CD8-positive, alpha-beta memory T cell (primary cell): ENCODE results near the gene ADTRP. TPM values are rescaled to one million over a fixed set of nuclear protein-coding genes. Genes with fewer than 3 reads are reported as not detected.

Source experiments
- CTCF ChIA-PET: fragments of 350-600 bp; sonication (Branson Sonifier 250); formaldehyde crosslinking; loops from one replicate; lab custom pipeline; 2021; ENCODE audit warnings: antibody characterized with exemption; lab: Charles Lee
- POLR2A ChIA-PET: fragments of 350-600 bp; sonication (Branson Sonifier 250); formaldehyde crosslinking; loops from one replicate; lab custom pipeline; 2021; ENCODE audit warnings: antibody characterized with exemption; lab: Charles Lee
- DNase-seq, 5 donors: peaks; one replicate each; pipeline versions ENCODE4 v3.0.0 to v3.0.0-alpha.2; 2020 to 2022; ENCODE audit warnings: mixed read lengths in 1 of 5
- H3K27ac ChIP-seq: one replicate; pipeline ENCODE4 v1.7.0; 2013; ENCODE audit warnings: low read depth, mild to moderate bottlenecking, low read length, moderate library complexity
- H3K27me3 ChIP-seq: 2 replicates; pipeline ENCODE4 v1.7.0; 2013; ENCODE audit warnings: low read length, mild to moderate bottlenecking; ENCODE audit not compliant: insufficient read depth, poor library complexity, severe bottlenecking
- H3K36me3 ChIP-seq: 2 replicates; pipeline ENCODE4 v1.7.0; 2013; ENCODE audit warnings: mild to moderate bottlenecking, low read length, moderate library complexity; ENCODE audit not compliant: insufficient read depth
- H3K4me1 ChIP-seq: 2 replicates; pipeline ENCODE4 v1.7.0; 2013; ENCODE audit warnings: mild to moderate bottlenecking, low read length, moderate library complexity; ENCODE audit not compliant: insufficient read depth
- H3K4me3 ChIP-seq: 2 replicates; pipeline ENCODE4 v1.7.0; 2013; ENCODE audit warnings: mild to moderate bottlenecking, low read length
- H3K9me3 ChIP-seq: 2 replicates; pipeline ENCODE4 v1.7.0; 2013; ENCODE audit warnings: mild to moderate bottlenecking, low read length
- H3K27ac Mint-ChIP-seq, 8 donors: one replicate each; pipeline ENCODE4 v1.8.0; 2020 to 2021; ENCODE audit warnings: mixed read lengths in 8 of 8, mild to moderate bottlenecking in 6 of 8, inconsistent platforms in 3 of 8, moderate library complexity in 3 of 8
- H3K27me3 Mint-ChIP-seq, 2 donors: one replicate each; pipeline ENCODE4 v1.8.0; 2020 to 2021; ENCODE audit warnings: mixed read lengths in 2 of 2, mild to moderate bottlenecking in 1 of 2, moderate library complexity in 1 of 2
- H3K36me3 Mint-ChIP-seq, 3 donors: one replicate each; pipeline ENCODE4 v1.8.0; 2020 to 2021; ENCODE audit warnings: mixed read lengths in 3 of 3, inconsistent platforms in 1 of 3, mild to moderate bottlenecking in 1 of 3
- H3K4me1 Mint-ChIP-seq, 3 donors: one replicate each; pipeline ENCODE4 v1.8.0; 2020 to 2021; ENCODE audit warnings: mixed read lengths in 3 of 3, inconsistent platforms in 1 of 3, mild to moderate bottlenecking in 1 of 3
- H3K4me3 Mint-ChIP-seq, 7 donors: one replicate each; pipeline ENCODE4 v1.8.0; 2020 to 2021; ENCODE audit warnings: mixed read lengths in 7 of 7, mild to moderate bottlenecking in 6 of 7, moderate library complexity in 4 of 7, inconsistent platforms in 2 of 7
- H3K9me3 Mint-ChIP-seq, 5 donors: one replicate each; pipeline ENCODE4 v1.8.0; 2020 to 2022; ENCODE audit warnings: mixed read lengths in 5 of 5, mild to moderate bottlenecking in 3 of 5, moderate library complexity in 2 of 5, inconsistent platforms in 1 of 5
- polyA plus RNA-seq: library from polyadenylated mRNA; unstranded; fragments of 300-500 nt; fragmentation: Illumina TruSeq; gene quantifications from one replicate; pipeline ENCODE4 v1.2.3, GENCODE V29; 2021
- total RNA-seq, 2 experiments: library from RNA; stranded (reverse); gene quantifications; one replicate each; pipeline ENCODE4 v1.2.3, GENCODE V29; 2021

The ADTRP gene
- total and polyA plus RNA-seq, 3 experiments from 2014 or later = 3.2 to 3.9 TPM; not detected in 1

- H3K27ac ChIP-seq = no peak overlapping the region
- no peaks in the 10 kb centered on the region for H3K36me3 Mint-ChIP-seq
Measured at GRCh38 chr6:11785774-11786579, 7.4 kb upstream of the ADTRP start.

GRCh38 chr6:11785415-11785773 is 6.8 kb upstream of the ADTRP start:
- DNase-seq = no peak
- POLR2A ChIA-PET = no interaction called here

More at GRCh38 chr6:11785774-11786579, 7.4 kb upstream of the ADTRP start:
- Mint-ChIP-seq H3K9me3 (peaks cover 0 to 2% (median 0%) of the 10 kb centered on the region in 5 donors), H3K4me1 (peaks cover 6 to 9% (median 8%) of the 10 kb centered on the region in 3 donors), H3K4me3 (peak overlapping the region in 1 of 7 donors; percentile 54), H3K27ac (peak overlapping the region in 4 of 8 donors; percentile 29 to 60 (median 42)), H3K27me3 (peaks cover 2 to 19% of the 10 kb centered on the region in 2 donors)
- Histone ChIP-seq H3K36me3 (no peaks in the 10 kb centered on the region), H3K4me1 (no peaks in the 10 kb centered on the region), H3K9me3 (no peaks in the 10 kb centered on the region), H3K4me3 (peak overlapping the region; percentile 43), H3K27me3 (no peaks in the 10 kb centered on the region)
- ChIA-PET CTCF (no interaction called here), POLR2A (no interaction called here)
- peak in 1 of 5 donors; percentile 4 for DNase-seq

GRCh38 chr6:11784341-11784740 is 5.7 kb upstream of the ADTRP start:
- DNase-seq = no peak
- ChIA-PET POLR2A (no interaction called here), CTCF (interaction anchor here (0.8 kb wide), 1 partner anchor 94 kb away, joined by 3 read pairs; no protein-coding TSS in a partner anchor)
- peaks cover 0 to 2% (median 0%) of the 10 kb centered on the region in 5 donors for H3K9me3 Mint-ChIP-seq
- H3K4me1 Mint-ChIP-seq = peaks cover 6 to 9% (median 8%) of the 10 kb centered on the region in 3 donors
- H3K27ac Mint-ChIP-seq = no peak overlapping the region
- Histone ChIP-seq H3K9me3 (no peaks in the 10 kb centered on the region), H3K4me1 (no peaks in the 10 kb centered on the region), H3K36me3 (no peaks in the 10 kb centered on the region), H3K27ac (no peak overlapping the region), H3K27me3 (no peaks in the 10 kb centered on the region), H3K4me3 (no peak overlapping the region)
- no peak overlapping the region for H3K4me3 Mint-ChIP-seq
- H3K36me3 Mint-ChIP-seq = no peaks in the 10 kb centered on the region
- H3K27me3 Mint-ChIP-seq = peaks cover 2 to 19% of the 10 kb centered on the region in 2 donors

More at GRCh38 chr6:11785415-11785773, 6.8 kb upstream of the ADTRP start:
- H3K36me3 Mint-ChIP-seq = no peaks in the 10 kb centered on the region
- H3K9me3 Mint-ChIP-seq = peaks cover 0 to 2% (median 0%) of the 10 kb centered on the region in 5 donors
- Histone ChIP-seq H3K27ac (no peak overlapping the region), H3K36me3 (no peaks in the 10 kb centered on the region), H3K4me1 (no peaks in the 10 kb centered on the region), H3K4me3 (peak overlapping the region; percentile 43), H3K27me3 (no peaks in the 10 kb centered on the region), H3K9me3 (no peaks in the 10 kb centered on the region)
- peaks cover 2 to 19% of the 10 kb centered on the region in 2 donors for H3K27me3 Mint-ChIP-seq
- H3K4me3 Mint-ChIP-seq = peak overlapping the region in 1 of 7 donors; percentile 54
- CTCF ChIA-PET = no interaction called here
- H3K4me1 Mint-ChIP-seq = peaks cover 6 to 9% (median 8%) of the 10 kb centered on the region in 3 donors
- H3K27ac Mint-ChIP-seq = peak overlapping the region in 2 of 8 donors; percentile 47 to 60

- Histone ChIP-seq H3K27me3 (no peaks in the 10 kb centered on the region), H3K9me3 (no peaks in the 10 kb centered on the region), H3K4me3 (no peak overlapping the region), H3K36me3 (no peaks in the 10 kb centered on the region), H3K4me1 (no peaks in the 10 kb centered on the region), H3K27ac (no peak overlapping the region)
- no peak overlapping the region for H3K4me3 Mint-ChIP-seq
- peaks cover 6 to 9% (median 8%) of the 10 kb centered on the region in 3 donors for H3K4me1 Mint-ChIP-seq
- no peaks in the 10 kb centered on the region for H3K36me3 Mint-ChIP-seq
- H3K27ac Mint-ChIP-seq = no peak overlapping the region
- POLR2A ChIA-PET = no interaction called here
- H3K27me3 Mint-ChIP-seq = peaks cover 2 to 19% of the 10 kb centered on the region in 2 donors
- CTCF ChIA-PET = no interaction called here
- peaks cover 0 to 2% (median 0%) of the 10 kb centered on the region in 5 donors for H3K9me3 Mint-ChIP-seq
- DNase-seq = no peak
Measured at GRCh38 chr6:11783524-11784064, 5.0 kb upstream of the ADTRP start.

- H3K9me3 Mint-ChIP-seq = peaks cover 0 to 2% (median 0%) of the 10 kb centered on the region in 5 donors
- H3K27ac Mint-ChIP-seq = no peak overlapping the region
- ChIA-PET POLR2A (no interaction called here), CTCF (no interaction called here)
- Histone ChIP-seq H3K27ac (no peak overlapping the region), H3K4me1 (no peaks in the 10 kb centered on the region), H3K4me3 (no peak overlapping the region), H3K27me3 (no peaks in the 10 kb centered on the region), H3K36me3 (no peaks in the 10 kb centered on the region), H3K9me3 (no peaks in the 10 kb centered on the region)
- DNase-seq = no peak
- H3K27me3 Mint-ChIP-seq = peaks cover 2 to 19% of the 10 kb centered on the region in 2 donors
- peaks cover 6 to 9% (median 8%) of the 10 kb centered on the region in 3 donors for H3K4me1 Mint-ChIP-seq
- no peak overlapping the region for H3K4me3 Mint-ChIP-seq
- no peaks in the 10 kb centered on the region for H3K36me3 Mint-ChIP-seq
Measured at GRCh38 chr6:11782524-11782923, 3.9 kb upstream of the ADTRP start.

GRCh38 chr6:11780097-11780428 is 1.5 kb upstream of the ADTRP start:
- Mint-ChIP-seq H3K36me3 (no peaks in the 10 kb centered on the region), H3K27ac (no peak overlapping the region), H3K9me3 (peaks cover 0 to 2% (median 0%) of the 10 kb centered on the region in 5 donors), H3K4me3 (no peak overlapping the region), H3K4me1 (no peaks in the 10 kb centered on the region), H3K27me3 (peaks cover 5 to 19% of the 10 kb centered on the region in 2 donors)
- no peak overlapping the region for H3K27ac ChIP-seq
- CTCF ChIA-PET = no interaction called here
- H3K4me1 ChIP-seq = no peaks in the 10 kb centered on the region
- DNase-seq = no peak
- H3K27me3 ChIP-seq = no peaks in the 10 kb centered on the region
- H3K36me3 ChIP-seq = no peaks in the 10 kb centered on the region
- POLR2A ChIA-PET = no interaction called here
- no peaks in the 10 kb centered on the region for H3K9me3 ChIP-seq
- no peak overlapping the region for H3K4me3 ChIP-seq

GRCh38 chr6:11779329-11780096 is 910 bp upstream of the ADTRP start:
- Mint-ChIP-seq H3K4me3 (no peak overlapping the region), H3K36me3 (no peaks in the 10 kb centered on the region), H3K9me3 (peaks cover 0 to 2% (median 0%) of the 10 kb centered on the region in 5 donors), H3K4me1 (no peaks in the 10 kb centered on the region), H3K27ac (no peak overlapping the region), H3K27me3 (peaks cover 5 to 17% of the 10 kb centered on the region in 2 donors)
- H3K27ac ChIP-seq = no peak overlapping the region
- no peaks in the 10 kb centered on the region for H3K27me3 ChIP-seq
- no peaks in the 10 kb centered on the region for H3K9me3 ChIP-seq
- POLR2A ChIA-PET = no interaction called here
- CTCF ChIA-PET = no interaction called here
- no peak for DNase-seq
- no peaks in the 10 kb centered on the region for H3K4me1 ChIP-seq
- no peak overlapping the region for H3K4me3 ChIP-seq
- H3K36me3 ChIP-seq = no peaks in the 10 kb centered on the region

GRCh38 chr6:11778036-11778435 is 567 bp downstream of the ADTRP start:
- H3K27me3 ChIP-seq = no peaks in the 10 kb centered on the region
- H3K9me3 ChIP-seq = no peaks in the 10 kb centered on the region
- no peaks in the 10 kb centered on the region for H3K4me1 Mint-ChIP-seq
- H3K36me3 Mint-ChIP-seq = no peaks in the 10 kb centered on the region
- H3K27ac ChIP-seq = peak overlapping the region; percentile 64
- POLR2A ChIA-PET = no interaction called here
- H3K4me3 Mint-ChIP-seq = no peak overlapping the region
- H3K36me3 ChIP-seq = no peaks in the 10 kb centered on the region
- H3K4me1 ChIP-seq = no peaks in the 10 kb centered on the region
- CTCF ChIA-PET = no interaction called here
- DNase-seq = no peak
- no peak overlapping the region for H3K27ac Mint-ChIP-seq
- H3K27me3 Mint-ChIP-seq = peaks cover 5 to 8% of the 10 kb centered on the region in 2 donors
- no peak overlapping the region for H3K4me3 ChIP-seq
- H3K9me3 Mint-ChIP-seq = peaks cover 0 to 2% (median 0%) of the 10 kb centered on the region in 5 donors
